MM.1S (cell line): Measurements from ENCODE around the gene SS18L1.
"Not testable (repeated sequence)": the region's sequence is repeated elsewhere in the genome, so short reads cannot be mapped to it uniquely, and the experiment has no call there.

Experiments used
- DNase-seq: peaks from one replicate; pipeline ENCODE4 v3.0.0-alpha.2; 2015
- H2AFZ ChIP-seq: fragments of 300-600 bp; sonication (generic); 2 replicates; pipeline ENCODE4 v1.6.0; 2016; ENCODE audit warnings: antibody characterized with exemption, low read length
- H3F3A ChIP-seq: fragments of 300-600 bp; sonication (generic); 2 replicates; pipeline ENCODE4 v1.6.1; 2016; ENCODE audit warnings: mild to moderate bottlenecking, antibody characterized with exemption, low read length, moderate library complexity, mixed read lengths; ENCODE audit not compliant: insufficient read depth
- H3K27ac ChIP-seq: fragments of 300-600 bp; sonication (generic); 2 replicates; pipeline ENCODE4 v1.5.1; 2016; ENCODE audit warnings: mild to moderate bottlenecking, low read length
- H3K27me3 ChIP-seq: fragments of 300-600 bp; sonication (generic); replicated peaks from 2 replicates; pipeline ENCODE4 v1.6.0; 2016; ENCODE audit warnings: low read length; ENCODE audit not compliant: insufficient read depth
- H3K36me3 ChIP-seq: fragments of 300-600 bp; sonication (generic); replicated peaks from 2 replicates; pipeline ENCODE4 v1.6.1; 2016; ENCODE audit warnings: mild to moderate bottlenecking, low read length, mixed read lengths; ENCODE audit not compliant: insufficient read depth
- H3K4me1 ChIP-seq: fragments of 300-600 bp; sonication (generic); 2 replicates; pipeline ENCODE4 v1.6.1; 2016; ENCODE audit warnings: low read length, mixed read lengths
- H3K4me2 ChIP-seq: fragments of 300-600 bp; sonication (generic); 2 replicates; pipeline ENCODE4 v1.6.0; 2016; ENCODE audit warnings: low read depth, low read length
- H3K4me3 ChIP-seq: fragments of 300-600 bp; sonication (generic); 2 replicates; pipeline ENCODE4 v1.5.1; 2016; ENCODE audit warnings: low read length, mixed read lengths
- H3K79me2 ChIP-seq: fragments of 300-600 bp; sonication (generic); 2 replicates; pipeline ENCODE4 v1.6.1; 2016; ENCODE audit warnings: mixed run types, low read length, mixed read lengths
- H3K9ac ChIP-seq: fragments of 300-600 bp; sonication (generic); 2 replicates; pipeline ENCODE4 v1.6.1; 2016; ENCODE audit warnings: low read length, mixed read lengths
- H3K9me2 ChIP-seq: fragments of 300-600 bp; sonication (generic); replicated peaks from 2 replicates; pipeline ENCODE4 v1.6.1; 2016; ENCODE audit warnings: mild to moderate bottlenecking, low read length, mixed read lengths; ENCODE audit not compliant: insufficient read depth
- H3K9me3 ChIP-seq: fragments of 300-600 bp; sonication (generic); replicated peaks from 2 replicates; pipeline ENCODE4 v1.6.1; 2016; ENCODE audit warnings: mild to moderate bottlenecking, low read length, mixed read lengths; ENCODE audit not compliant: insufficient read depth
- H4K20me1 ChIP-seq: fragments of 300-600 bp; sonication (generic); 2 replicates; pipeline ENCODE4 v1.6.1; 2016; ENCODE audit warnings: mild to moderate bottlenecking, low read length, moderate library complexity, mixed read lengths; ENCODE audit not compliant: insufficient read depth
- CTCF ChIP-seq: fragments of 300-600 bp; sonication (generic); IDR thresholded peaks from 2 replicates; pipeline ENCODE4 v1.5.1; 2016; ENCODE audit warnings: antibody characterized with exemption, low read length, mixed read lengths
- EZH2 ChIP-seq: fragments of 300-600 bp; sonication (generic); optimal IDR thresholded peaks from 2 replicates; pipeline ENCODE3; 2017; ENCODE audit warnings: low read depth, mild to moderate bottlenecking, antibody characterized with exemption, low read length, mixed read lengths
- EZH2phosphoT487 ChIP-seq: fragments of 300-600 bp; sonication (generic); IDR thresholded peaks from 2 replicates; pipeline ENCODE4 v1.6.1; 2018; ENCODE audit warnings: antibody characterized with exemption, low read length

SS18L1 gene

GRCh38 chr20:62146019-62146755 is 2.6 kb downstream of the SS18L1 start:
- Histone ChIP-seq H3F3A (peaks cover 12% of the 10 kb centered on the region), H3K4me2 (no peak overlapping the region), H3K79me2 (peaks cover 85% of the 10 kb centered on the region), H3K9me3 (no peaks in the 10 kb centered on the region), H2AFZ (no peak overlapping the region), H3K27ac (no peak overlapping the region), H4K20me1 (peaks cover 22% of the 10 kb centered on the region), H3K27me3 (no peaks in the 10 kb centered on the region), H3K9ac (no peak overlapping the region), H3K4me3 (no peak overlapping the region), H3K9me2 (no peaks in the 10 kb centered on the region), H3K36me3 (no peaks in the 10 kb centered on the region), H3K4me1 (peaks cover 14% of the 10 kb centered on the region)
- TF ChIP-seq EZH2, result no peak
- no peak for TF ChIP-seq EZH2phosphoT487
- TF ChIP-seq CTCF, result no peak
- no peak for DNase-seq

GRCh38 chr20:62147125-62147524 is 3.6 kb downstream of the SS18L1 start:
- Histone ChIP-seq H4K20me1 (peaks cover 13% of the 10 kb centered on the region), H3K4me3 (no peak overlapping the region)

GRCh38 chr20:62147528-62147927 is 4.0 kb downstream of the SS18L1 start:
- no peak overlapping the region for H3K4me3 ChIP-seq
- H3K36me3 ChIP-seq, result no peaks in the 10 kb centered on the region
- peaks cover 83% of the 10 kb centered on the region for H3K79me2 ChIP-seq
- H3K4me2 ChIP-seq, result no peak overlapping the region
- peaks cover 6% of the 10 kb centered on the region; the same call in 1 of the 2 replicates for H3F3A ChIP-seq
- H3K9me3 ChIP-seq, result no peaks in the 10 kb centered on the region
- DNase-seq, result no peak
- no peak overlapping the region for H2AFZ ChIP-seq
- H3K27me3 ChIP-seq, result no peaks in the 10 kb centered on the region
- no peak overlapping the region for H3K27ac ChIP-seq
- peaks cover 12% of the 10 kb centered on the region; the same call in 1 of the 2 replicates for H4K20me1 ChIP-seq
- peaks cover 9% of the 10 kb centered on the region for H3K4me1 ChIP-seq
- no peaks in the 10 kb centered on the region for H3K9me2 ChIP-seq
- no peak overlapping the region for H3K9ac ChIP-seq
- TF ChIP-seq EZH2 (no peak), CTCF (no peak), EZH2phosphoT487 (no peak)

More at GRCh38 chr20:62147125-62147524, 3.6 kb downstream of the SS18L1 start:
- Histone ChIP-seq H2AFZ (no peak overlapping the region), H3K9me2 (no peaks in the 10 kb centered on the region), H3F3A (peaks cover 8% of the 10 kb centered on the region), H3K4me1 (peaks cover 9% of the 10 kb centered on the region), H3K27ac (no peak overlapping the region), H3K4me2 (no peak overlapping the region), H3K9ac (no peak overlapping the region), H3K27me3 (no peaks in the 10 kb centered on the region), H3K79me2 (peaks cover 83% of the 10 kb centered on the region), H3K9me3 (no peaks in the 10 kb centered on the region), H3K36me3 (no peaks in the 10 kb centered on the region)
- DNase-seq, result no peak
- no peak for TF ChIP-seq EZH2phosphoT487
- no peak for TF ChIP-seq EZH2
- no peak for TF ChIP-seq CTCF

- not testable (repeated sequence) for H3K4me2 ChIP-seq, H3K27me3 ChIP-seq, H3F3A ChIP-seq, H3K9ac ChIP-seq, DNase-seq, H3K27ac ChIP-seq, H2AFZ ChIP-seq, H3K9me2 ChIP-seq, H3K4me3 ChIP-seq, H3K36me3 ChIP-seq, H3K9me3 ChIP-seq, H3K4me1 ChIP-seq
- Histone ChIP-seq H3K79me2 (peaks cover 83% of the 10 kb centered on the region), H4K20me1 (peaks cover 12% of the 10 kb centered on the region; the same call in 1 of the 2 replicates)
These were observed 4.8 kb downstream of the SS18L1 start for GRCh38 chr20:62148383-62148782.
